NCI-H526 (cell line): Measurements from ENCODE around the gene SLX4IP.
"Not testable (repeated sequence)": the region's sequence is repeated elsewhere in the genome, so short reads cannot be mapped to it uniquely, and the experiment has no call there.

Source experiments
- DNase-seq, 2 experiments: peaks; one replicate each; lab custom pipeline; 2025; lab: John Stamatoyannopoulos, UW

SLX4IP gene

DNA sequence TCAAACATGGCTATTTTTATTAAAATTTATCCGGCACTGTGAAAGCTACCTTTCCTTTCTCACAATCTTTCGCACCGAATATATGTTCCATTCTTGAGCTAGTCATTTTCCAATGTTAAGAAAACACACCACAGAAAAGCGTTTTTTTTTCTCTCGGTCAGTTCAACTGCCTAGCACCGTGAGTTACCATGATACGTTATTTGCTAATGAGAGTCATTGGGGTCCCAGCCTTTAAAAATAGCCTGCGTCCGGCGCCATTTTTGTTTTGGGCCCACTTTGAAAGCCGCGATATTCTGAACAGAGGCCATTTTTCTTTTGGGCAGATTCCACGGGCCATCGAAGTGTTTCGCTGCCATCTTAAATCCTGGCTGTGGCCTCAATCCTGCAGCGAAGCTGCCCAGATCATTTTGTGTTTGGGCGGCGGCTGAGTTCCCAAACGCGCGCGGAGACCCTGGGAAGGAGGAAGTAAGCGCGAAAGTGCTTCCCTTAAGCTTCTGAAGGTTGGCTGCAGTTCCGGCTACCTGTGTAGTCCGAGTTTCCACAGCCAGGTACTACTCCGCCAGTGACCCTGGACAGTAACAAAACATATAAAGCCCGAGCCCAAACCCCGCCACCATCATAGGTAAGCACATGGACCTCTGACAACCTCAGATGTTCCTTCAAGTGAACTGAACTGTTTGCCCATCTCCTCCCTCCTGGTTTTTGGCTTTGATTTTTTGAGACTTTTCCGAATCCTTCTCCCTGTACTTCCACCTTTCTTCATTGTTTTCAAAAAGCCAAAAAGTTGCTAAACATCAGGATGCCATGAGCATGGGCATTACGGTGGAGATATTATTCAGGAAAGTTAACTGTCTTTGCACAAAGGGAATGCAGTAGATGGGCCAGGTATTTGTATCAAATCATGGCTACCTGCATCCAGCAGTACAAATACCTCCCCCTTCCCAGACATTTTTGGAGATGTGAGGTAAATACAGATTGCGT, at the start of gene SLX4IP:
TSS of gene SLX4IP (plus strand) at position 474 of the 981 bp plus-strand sequence. CDS start 22,900 bp downstream, outside the sequence.
- DNase-seq = peak; percentile 98 to 99

DNA sequence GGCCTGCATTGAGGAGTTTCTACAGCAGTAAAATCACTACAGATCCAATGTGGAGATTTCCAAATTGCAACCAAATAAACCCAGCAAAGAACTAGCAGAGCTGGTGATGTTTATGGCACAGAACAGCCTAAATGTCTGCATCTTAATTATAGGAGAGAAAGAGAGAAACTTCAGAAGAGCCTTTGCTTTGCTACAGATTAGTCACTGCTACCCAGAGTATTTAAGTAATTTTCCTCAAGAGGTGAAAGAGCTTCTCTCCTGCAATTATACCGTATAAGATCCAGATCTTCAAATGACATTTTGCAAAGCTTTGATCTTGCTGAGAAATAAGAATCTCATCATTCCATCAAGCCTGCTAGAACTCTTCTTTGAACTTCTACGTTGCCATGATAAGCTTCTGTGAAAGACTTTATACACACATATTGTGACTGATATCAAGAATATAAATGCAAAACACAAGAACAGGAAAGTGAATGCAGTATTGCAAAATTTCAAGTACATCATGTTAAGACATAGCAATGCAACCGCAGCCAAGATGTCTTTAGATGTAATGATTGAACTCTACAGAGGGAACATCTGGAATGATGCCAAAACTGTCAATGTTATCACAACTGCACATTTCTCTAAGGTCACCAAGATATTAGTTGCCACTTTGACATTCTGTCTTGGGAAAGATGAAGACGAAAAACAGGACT, 49.1 kb upstream of the SLX4IP start:
- no peak for DNase-seq

DNA sequence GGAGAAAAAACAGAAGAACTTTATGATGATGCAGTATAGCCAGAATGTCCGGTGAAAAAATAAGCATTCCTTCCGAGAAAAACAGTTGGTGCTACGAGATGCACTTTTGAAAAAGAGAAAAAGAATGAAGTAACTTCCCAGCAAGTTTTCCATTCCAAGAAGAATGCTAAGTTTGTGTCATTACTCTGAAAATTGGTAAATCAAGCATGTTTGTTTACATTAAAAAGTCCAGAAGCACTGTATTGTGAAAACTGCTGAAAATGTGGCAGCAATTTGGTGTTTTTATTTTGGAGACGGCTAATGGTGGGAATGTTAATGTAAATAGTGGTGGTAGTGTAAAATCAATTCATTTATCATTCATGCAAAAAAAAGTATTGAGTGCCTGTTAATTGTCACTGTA, 47.4 kb upstream of the SLX4IP start:
- DNase-seq = no peak

DNA sequence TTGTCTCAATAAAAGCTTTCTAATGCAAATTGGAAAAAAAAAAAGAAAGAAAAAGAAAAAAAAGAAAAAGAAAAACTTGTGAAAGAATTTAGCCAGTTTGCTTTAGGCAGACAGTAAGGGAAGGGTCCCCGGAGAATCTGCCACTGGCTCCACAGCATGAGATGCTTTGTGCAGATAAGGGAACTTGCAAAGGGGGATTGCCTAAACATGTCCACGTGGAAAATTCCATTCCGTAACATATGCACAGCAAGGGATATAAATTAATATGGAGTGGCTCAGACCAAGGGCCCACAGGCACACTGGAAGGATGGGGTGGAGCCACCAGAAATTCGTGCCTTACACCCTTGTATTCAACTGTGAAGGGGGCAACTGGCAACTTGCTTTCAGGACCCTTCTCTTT, 46.5 kb upstream of the SLX4IP start:
- no peak for DNase-seq

DNA sequence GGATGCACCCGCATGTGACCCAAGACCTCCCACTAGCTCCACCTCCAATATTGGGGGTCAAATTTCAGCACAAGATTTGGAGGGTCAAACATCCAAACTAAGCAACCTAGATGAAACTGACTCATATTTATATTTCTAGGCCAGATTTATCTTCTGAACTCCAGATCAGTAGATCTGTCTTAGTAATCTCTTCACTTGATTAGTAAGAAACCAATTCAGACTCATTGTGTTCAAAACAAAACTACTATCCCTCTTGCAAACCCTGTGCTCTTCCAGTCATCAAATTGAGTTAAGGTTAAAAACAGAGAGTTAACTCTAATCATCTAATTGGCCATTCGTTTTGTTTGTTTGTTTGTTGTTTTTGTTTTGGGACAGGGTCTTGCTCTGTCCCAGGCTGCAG, 44.4 kb upstream of the SLX4IP start:
- no peak for DNase-seq

DNA sequence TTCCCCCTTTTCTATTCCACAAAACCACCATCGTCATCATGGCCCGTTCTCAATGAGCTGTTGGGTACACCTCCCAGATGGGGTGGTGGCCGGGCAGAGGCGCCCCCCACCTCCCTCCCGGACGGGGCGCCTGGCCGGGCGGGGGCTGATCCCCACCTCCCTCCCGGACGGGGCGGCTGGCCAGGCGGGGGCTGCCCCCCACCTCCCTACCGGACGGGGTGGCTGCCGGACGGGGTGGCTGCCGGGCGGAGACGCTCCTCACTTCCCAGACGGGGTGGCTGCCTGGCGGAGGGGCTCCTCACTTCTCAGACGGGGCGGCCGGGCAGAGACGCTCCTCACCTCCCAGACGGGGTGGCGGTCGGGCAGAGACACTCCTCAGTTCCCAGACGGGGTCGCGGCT, 40.4 kb upstream of the SLX4IP start:
- DNase-seq = not testable (repeated sequence)

DNA sequence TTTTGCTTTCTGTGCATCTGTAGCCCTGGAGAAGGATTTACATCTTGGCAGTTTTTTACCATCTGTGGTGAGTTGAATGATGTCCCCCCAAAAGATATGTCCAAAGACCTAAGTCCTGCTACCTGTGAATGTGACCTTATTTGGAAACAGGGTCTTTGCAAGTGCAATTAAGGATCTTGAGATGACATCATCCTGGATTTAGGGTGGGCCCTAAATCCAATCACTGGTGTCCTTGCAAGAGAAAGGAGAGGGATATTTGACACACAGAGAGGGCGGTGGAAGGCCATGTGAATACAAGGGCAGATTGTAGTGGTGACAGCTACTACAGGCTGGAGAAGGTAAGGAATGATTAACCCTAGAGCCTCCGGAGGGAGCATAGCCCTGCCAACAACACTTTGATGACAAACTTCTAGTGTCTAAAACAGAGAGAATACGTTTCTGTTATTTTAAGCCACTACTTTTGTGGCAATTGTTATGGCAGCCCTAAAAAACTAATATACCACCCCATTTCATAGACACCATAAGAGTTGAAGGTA, 36.2 kb upstream of the SLX4IP start:
- DNase-seq = no peak

DNA sequence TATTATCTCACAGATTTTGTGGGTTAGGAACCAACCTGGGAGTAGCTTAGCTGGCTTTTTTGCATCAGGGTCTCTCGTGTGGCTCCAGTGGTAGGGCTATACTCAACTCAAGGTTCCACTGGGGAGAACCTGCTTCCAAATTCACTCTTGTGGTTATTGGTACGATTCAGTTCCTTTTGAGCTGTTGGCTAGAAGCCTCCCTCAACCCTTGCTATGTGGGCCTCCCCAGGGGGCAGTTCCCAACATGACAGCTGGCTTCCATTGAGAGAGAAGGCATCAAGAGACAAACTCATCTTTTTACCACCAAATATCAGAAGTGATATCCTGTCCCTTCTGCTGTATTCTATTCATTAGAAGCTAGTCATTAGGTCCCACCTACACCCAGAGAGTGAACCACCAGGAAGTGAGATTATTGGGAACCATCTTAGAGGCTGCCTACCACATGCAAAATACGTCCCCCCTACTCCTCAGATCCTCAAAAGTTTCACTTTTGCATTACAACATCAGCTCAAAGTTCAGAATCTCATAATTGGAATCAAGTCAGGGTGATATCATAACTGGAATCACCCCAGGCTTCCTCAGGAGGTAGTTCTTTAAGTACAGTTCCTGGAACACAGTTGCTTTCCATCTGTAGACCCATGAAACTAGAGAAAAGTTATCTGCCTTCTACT, 32.0 kb upstream of the SLX4IP start:
- DNase-seq = no peak

DNA sequence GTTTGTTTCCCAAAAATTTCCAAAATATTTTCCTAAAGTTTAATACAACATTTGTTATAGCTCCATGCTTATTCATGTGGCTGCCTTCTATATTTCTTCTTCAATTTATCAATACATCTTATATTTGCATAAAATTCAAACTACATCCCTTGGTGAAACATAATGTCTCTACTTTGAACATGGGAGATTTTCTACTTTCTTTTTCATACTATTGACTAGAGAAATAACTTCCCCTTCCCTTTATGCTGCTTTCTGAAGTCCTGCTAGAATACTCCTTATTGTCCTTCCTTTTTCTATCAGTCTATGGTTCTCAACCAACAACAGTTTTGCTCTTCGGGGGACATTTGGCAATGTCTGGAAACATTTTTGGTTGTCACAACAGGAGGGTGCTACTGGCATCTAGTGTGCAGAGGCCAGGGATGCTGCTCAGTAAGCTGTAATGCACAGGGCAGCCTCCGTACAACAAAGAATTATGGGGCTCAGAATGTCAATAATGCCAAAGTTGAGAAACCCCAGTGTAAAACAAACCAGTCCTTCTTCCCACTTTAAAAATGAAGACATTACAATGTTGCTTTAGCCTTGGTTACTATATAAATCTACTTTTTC, 31.0 kb upstream of the SLX4IP start:
- DNase-seq = peak in 1 of 2 experiments; percentile 27

DNA sequence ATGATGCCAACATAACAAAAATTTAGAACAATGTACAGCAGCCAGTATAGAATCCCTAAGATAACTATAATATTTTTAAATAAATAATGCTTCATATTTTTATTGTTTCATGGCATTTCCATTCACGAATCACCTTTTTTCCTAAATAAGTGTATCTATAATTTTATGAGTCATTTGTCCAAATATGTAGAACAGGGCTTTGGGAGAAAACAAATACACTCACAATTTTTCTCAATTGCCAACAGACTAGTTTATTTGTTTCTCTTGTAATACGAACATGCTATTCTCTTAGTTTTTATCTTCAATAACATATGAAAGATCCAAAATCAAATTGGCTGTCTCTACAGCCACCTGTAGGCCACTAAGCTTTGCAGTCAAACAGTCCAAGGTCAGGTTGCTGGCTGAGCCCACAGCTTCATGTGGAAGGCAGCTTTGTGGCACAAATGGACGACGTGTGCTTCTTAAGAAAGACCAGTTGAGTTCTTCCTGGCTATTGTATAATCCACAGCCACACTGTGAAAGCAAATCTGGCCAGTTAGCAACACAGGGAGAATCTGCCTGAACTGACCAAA, 30.1 kb upstream of the SLX4IP start:
- no peak for DNase-seq

DNA sequence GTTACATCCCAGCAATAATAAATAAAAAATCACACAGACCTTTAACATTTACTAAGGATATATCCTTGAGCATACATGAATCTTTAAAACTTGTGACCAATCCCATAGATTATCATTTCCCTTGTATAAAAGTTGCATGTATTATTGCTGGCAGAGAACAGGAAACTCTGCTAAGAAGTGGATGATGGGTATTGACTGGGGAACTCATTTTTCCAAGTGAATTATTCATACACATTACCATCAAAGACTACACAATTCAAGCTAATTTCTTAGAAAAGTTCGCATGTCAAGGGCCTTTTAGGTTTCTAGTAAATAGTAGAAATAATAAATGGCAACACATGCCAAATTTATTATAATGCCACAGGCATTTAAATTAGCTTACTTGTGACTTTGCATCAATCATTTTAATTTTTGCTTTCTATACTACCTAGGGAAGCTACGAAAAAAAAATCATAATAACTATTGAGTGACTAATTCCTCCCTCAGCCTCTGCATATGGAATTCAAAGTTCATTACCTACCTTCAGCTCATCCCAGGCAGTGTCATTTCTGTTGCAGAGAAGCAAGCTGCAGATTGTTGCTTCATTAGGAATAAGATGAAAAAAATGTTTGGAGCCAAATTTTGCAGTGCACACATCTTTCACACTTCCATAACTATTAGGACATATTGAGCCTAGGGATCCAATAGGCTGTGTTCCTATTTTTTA, 26.8 kb upstream of the SLX4IP start:
- DNase-seq = no peak

DNA sequence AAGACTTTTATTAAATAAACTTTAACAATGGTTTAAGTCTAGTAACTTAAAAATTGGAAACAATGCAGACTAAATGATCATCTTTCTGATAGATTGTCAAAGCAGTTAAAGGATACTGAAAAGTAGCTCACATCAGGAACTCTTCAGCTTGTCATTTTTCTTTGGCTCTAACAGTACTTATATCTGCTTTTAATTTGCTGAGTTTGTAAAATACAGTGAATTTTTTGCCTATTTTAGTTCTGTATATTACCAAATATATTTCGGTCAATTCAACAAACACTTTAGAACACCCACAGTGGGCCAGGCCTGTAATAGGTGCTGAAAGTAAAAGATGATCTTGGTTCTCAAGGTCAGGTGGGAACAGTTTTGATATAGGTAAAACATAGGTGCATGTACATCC, 23.4 kb upstream of the SLX4IP start:
- DNase-seq = no peak

DNA sequence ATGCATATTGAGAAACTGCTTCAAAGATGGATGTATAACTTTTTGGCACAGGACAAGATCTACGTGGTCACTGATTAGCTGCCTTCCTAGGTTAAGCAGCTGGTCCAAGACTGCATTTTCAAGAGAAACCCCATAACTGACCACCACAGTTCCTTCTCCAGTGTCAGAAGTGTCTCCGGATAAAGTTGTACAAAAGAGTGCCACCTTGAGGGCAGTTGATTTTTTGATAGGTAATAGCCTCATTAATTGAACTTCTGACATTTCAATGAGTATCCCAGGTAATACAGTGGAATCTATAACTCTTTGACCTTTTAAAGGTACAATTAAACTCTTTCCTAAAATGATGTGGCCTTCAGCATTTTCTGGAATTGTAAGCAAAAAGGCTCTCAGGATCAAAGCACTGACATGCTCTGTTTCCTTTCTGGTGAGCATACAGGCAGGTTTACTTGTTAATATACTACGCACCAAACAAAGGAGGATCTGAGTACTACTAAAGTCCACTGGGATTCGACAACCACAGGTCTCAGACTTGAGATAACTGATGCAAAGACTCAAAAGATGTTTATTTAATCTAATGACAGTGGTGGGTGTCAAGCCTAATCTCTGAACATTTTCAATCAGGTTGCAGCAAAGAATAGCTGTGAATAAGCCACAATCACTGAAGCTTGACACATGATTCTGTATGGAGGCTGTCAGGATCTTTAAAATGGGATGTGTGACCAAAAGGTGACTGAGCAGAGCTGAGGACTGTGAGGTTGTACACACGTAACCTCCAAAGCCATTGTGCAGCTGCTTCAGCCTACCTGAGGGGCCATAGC, 22.3 kb upstream of the SLX4IP start:
- DNase-seq = no peak

DNA sequence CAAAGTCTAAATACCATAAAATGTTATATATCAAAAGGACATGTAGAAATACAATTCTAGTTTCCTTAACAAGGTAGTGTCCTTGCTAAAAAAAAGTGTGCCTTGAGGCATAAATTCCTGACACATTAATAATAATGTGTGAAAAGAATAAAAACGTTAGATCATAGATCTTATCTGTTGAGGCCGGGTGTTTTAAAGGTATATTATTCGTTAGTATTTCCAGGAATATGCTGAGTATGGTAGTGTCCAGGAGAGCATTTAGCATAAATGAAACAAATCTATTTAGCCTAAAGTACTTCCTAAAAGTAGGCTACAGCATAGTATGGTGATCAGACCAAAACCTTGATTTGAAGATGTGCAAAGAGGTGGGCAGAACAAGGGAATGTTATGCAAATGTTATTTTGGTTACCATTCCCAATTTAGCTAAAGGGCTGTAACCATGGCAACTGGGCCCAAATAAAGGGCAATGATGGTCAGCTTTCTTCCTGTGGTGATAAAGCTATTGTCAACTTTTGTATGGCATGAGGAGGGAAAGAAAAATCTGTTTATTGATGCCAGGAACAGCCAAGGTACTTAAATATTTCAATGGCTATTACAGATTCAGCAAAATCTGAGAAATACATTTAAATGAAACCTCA, 20.0 kb upstream of the SLX4IP start:
- peak in 1 of 2 experiments; percentile 37 for DNase-seq

DNA sequence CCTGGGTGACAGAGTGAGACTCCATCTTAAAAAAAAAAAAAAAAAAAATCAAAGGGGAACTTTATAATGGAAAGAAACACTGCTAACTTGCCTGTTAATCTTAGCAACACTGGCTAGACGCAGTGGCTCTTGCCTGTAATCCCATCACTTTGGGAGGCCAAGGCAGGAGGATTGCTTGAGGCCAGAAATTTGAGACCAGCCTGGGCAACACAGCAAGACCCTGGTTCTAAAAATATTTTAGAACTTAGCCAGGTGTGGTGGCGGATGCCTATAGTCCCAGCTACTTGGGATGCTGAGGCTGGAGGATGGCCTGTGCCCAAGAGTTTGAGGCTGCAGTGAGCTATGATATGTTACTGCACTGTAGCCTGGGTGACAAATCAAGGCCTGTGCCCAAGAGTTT, 17.9 kb upstream of the SLX4IP start:
- not testable (repeated sequence) for DNase-seq

DNA sequence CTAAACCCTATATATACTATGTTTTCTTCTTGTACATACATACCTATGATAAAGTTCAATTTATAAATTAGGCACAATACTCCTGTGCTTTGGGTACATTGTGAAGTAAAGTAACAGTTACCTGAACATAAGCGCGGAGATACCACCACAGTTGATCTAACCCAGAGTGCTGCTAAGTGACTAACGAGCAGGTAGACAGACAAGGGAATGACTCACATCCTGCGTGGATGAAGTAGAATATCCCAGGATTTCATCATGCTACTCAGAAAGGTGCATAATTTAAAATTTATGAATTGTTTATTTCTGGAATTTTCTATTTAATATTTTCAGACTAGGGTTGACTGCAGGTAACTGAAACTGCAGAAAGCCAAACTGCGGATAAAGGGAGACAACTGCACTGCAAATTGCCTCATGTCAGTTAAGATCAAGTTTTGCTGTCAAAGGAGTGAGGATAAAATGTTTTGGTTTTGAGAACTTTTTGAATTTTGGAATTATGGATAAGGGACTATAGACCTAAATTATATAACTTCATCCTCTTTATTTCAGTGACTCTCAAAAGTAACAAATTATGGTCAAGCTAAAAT, 15.5 kb upstream of the SLX4IP start:
- no peak for DNase-seq

DNA sequence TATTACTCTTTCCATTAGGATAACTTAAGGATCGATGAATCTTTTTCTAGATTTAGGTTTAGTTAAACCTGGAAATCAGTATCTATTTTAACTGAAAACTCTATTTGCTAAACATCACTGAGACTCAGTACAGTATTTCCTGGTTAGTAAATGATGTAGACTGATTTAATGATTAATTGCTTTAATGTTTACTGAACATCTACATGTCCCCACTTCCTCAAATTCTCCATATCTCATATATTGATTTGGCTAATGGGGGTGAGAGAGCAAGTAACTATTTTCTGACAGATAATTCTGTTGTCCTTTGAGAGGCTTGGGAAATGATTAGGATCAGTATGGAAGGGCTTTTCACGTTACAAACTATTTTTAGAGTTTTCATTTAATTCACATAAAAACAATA, 11.4 kb upstream of the SLX4IP start:
- DNase-seq = no peak

DNA sequence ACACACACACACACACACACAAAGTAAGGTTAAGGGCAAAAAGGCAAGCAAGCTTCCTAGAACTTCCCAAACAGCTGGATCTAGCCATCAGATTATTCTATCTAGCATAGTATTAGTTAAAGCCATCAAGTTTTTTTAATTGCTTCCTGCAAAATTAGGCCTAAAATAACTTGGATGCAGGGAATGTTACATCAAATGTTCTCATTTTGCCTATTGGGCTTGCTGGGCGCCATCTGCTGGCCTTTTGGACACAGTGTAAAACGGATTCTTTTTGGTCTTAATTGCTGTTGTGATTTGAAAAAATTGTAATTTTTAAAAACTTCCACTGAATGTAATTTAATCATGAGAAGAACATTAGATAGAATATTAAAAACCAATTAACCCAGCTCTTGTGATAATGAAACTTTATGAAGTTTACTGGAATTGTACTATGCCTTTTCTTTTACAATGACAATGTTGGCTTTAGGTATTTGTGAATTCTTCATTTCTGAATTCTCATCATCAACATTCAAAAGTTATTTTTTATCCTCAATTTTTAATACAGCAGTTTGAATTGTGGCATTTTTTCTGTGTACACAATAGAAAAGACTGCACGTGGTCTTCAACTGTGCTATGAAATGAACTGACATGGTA, 7.9 kb upstream of the SLX4IP start:
- DNase-seq = peak; percentile 45 to 67

DNA sequence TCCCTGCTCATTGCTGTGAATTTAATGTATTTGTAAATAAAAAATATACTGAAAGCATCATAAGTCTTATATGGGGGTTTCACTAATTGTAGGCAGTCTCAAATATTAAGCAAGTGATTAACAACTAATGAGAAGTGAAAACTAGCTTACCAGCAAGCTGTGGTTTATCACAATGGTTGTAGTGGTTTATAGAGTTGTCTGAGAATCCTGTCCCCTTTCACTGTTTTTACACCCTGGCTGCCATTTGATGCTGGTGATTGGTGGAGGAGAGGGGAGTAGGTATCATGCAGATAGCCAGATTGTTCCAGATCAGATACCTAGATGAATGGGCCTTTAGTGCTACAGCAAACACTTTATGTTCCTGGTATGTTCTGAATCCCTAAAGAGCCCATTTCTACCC, 7.1 kb upstream of the SLX4IP start:
- no peak for DNase-seq
